Lung (tissue), 12 donors: Measurements from ENCODE around the gene ARHGEF19. TPM values are rescaled to one million over a fixed set of nuclear protein-coding genes. Genes with fewer than 3 reads are reported as not detected.
A peak's percentile ranks its signal among the peaks of the same experiment; 100 is the strongest.

Source experiments
- ATAC-seq: fragments of 200-7000 bp; cut with Tn5 transposase; one replicate; pipeline ENCODE4 v1.9.1; 2020; ENCODE audit warnings: moderate number of reproducible peaks; ENCODE audit not compliant: insufficient read depth, low FRiP score
- DNase-seq, 3 donors: peaks; one replicate each; pipeline ENCODE4 v3.0.0-alpha.2; 2013 to 2017
- H3K27ac ChIP-seq, 2 donors: one replicate each; pipeline ENCODE4 v1.5.1; 2013; ENCODE audit warnings: mild to moderate bottlenecking in 2 of 2, moderate library complexity in 2 of 2, control low read depth in 1 of 2, inconsistent platforms in 1 of 2, low read depth in 1 of 2, low read length in 1 of 2
- H3K27me3 ChIP-seq, 3 donors: one replicate each; pipeline ENCODE4 v1.5.1; 2013; ENCODE audit warnings: low read length in 2 of 3; ENCODE audit not compliant: control insufficient read depth in 3 of 3, insufficient read depth in 3 of 3
- H3K36me3 ChIP-seq, 4 donors: one replicate each; pipeline ENCODE4 v1.5.1; 2013; ENCODE audit warnings: low read length in 4 of 4, mild to moderate bottlenecking in 1 of 4, moderate library complexity in 1 of 4; ENCODE audit not compliant: control insufficient read depth in 4 of 4, insufficient read depth in 4 of 4
- H3K4me1 ChIP-seq, 5 donors: one replicate each; pipeline ENCODE4 v1.5.1; 2013; ENCODE audit warnings: low read length in 5 of 5, mild to moderate bottlenecking in 2 of 5, moderate library complexity in 1 of 5; ENCODE audit not compliant: control insufficient read depth in 5 of 5, insufficient read depth in 5 of 5
- H3K4me3 ChIP-seq: one replicate; pipeline ENCODE4 v1.5.1; 2013; ENCODE audit warnings: mild to moderate bottlenecking, control low read depth, moderate library complexity
- H3K9ac ChIP-seq, 2 donors: one replicate each; pipeline ENCODE4 v1.5.1; 2013; ENCODE audit warnings: low read length in 2 of 2, control low read depth in 1 of 2; ENCODE audit not compliant: insufficient read depth in 1 of 2
- H3K9me3 ChIP-seq, 4 donors: one replicate each; pipeline ENCODE4 v1.5.1; 2013; ENCODE audit warnings: low read length in 3 of 4, mild to moderate bottlenecking in 1 of 4, moderate library complexity in 1 of 4; ENCODE audit not compliant: control insufficient read depth in 4 of 4, insufficient read depth in 3 of 4
- CTCF ChIP-seq: IDR thresholded peaks from 2 replicates; pipeline ENCODE4 v1.5.1; 2012; ENCODE audit warnings: mild to moderate bottlenecking; ENCODE audit errors: control extremely low read depth, extremely low read depth
- WGBS, 2 donors: extraction: QIAGEN DNeasy Blood & Tissue Kit; methylation state at CpG; one replicate each; pipeline ENCODE4 v1.1.7; 2013; 5-methylcytosine and 5-hydroxymethylcytosine counted together
- polyA plus RNA-seq, 2 donors: library from polyadenylated mRNA; stranded (reverse); fragments of 200-250 nt; gene quantifications; one replicate each; pipeline ENCODE4 v1.2.1, GENCODE V29; 2013
- total RNA-seq, 2 donors: library from RNA; depleted of rRNA in 1 of 2; stranded (reverse); fragments of >200 nt in 1 of 2; gene quantifications; one replicate each; pipeline ENCODE4 v1.2.1, GENCODE V29; 2014 to 2021
- donor health status: control.
- donor health status: control.
- donor health status: Bipolar disorder and iron deficiency.
- donor health status: healthy.
- donor health status: DM: yes; HTN: yes; CAD: no.

The ARHGEF19 gene
- total and polyA plus RNA-seq, 4 donors, result 9.5 to 17.3 (median 14.8) TPM

- ATAC-seq, result no peak
Observed at GRCh38 chr1:16251381-16251780, 38.9 kb upstream of the ARHGEF19 start.

DNA sequence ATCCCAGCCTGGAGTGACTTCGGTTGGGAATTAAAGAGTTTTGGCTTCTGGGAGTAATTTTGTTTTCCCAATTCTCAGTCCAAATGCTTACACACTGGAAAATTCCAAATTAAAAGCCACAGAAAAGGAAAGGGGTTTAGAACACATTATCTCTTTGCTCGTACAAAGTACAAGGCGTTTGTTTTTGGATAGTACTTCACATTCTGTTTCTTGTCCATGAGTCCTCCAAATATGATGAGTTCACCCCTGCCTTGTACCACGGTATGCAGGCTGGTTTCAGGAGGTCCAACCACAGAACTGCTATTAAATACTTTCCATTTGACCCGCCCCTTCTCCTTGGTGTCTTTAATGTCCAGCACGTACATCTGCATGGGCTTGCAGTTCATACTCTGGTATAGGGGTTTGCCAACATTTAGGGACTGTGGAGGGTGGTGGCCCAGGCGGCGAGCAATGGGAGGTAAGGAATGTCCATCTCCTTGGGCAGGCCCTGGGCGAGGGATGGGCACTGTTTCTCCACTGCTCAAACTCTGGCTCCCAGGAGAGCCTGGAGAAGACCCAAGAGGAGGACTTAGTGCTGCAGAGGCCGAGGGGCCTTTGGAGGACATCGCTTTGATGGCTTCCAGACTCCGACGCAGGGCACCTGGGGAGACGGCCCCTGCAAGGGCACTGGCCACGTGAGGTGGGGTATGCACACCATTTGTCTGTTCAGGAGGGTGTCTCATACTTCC is 38.2 kb upstream of the ARHGEF19 start:
- no peaks in the 10 kb centered on the region for H3K27me3 ChIP-seq
- WGBS, 2 donors, result 87 to 91% methylated on average over 15 of the region's 15 CpGs
- H3K36me3 ChIP-seq, result peaks cover 21 to 28% (median 22%) of the 10 kb centered on the region in 4 donors
- ATAC-seq (no peak), DNase-seq (no peak)
- no peak for TF ChIP-seq CTCF
- H3K4me3 ChIP-seq, result no peak overlapping the region
- H3K27ac ChIP-seq, result peak overlapping the region in 1 of 2 donors; percentile 67
- peaks cover 8 to 36% (median 33%) of the 10 kb centered on the region in 5 donors for H3K4me1 ChIP-seq
- H3K9me3 ChIP-seq, result no peaks in the 10 kb centered on the region
- no peak overlapping the region for H3K9ac ChIP-seq

More at GRCh38 chr1:16251381-16251780, 38.9 kb upstream of the ARHGEF19 start:
- Histone ChIP-seq H3K9ac (no peak overlapping the region), H3K27me3 (no peaks in the 10 kb centered on the region), H3K27ac (peak overlapping the region in 1 of 2 donors; percentile 67), H3K4me3 (no peak overlapping the region), H3K4me1 (peaks cover 8 to 36% (median 33%) of the 10 kb centered on the region in 5 donors), H3K36me3 (peaks cover 23 to 35% (median 26%) of the 10 kb centered on the region in 4 donors), H3K9me3 (no peaks in the 10 kb centered on the region)
- no peak for TF ChIP-seq CTCF
- 88 to 97% methylated on average over 10 of the region's 10 CpGs for WGBS, 2 donors
- DNase-seq, result no peak

GRCh38 chr1:16249596-16250241 is 37.3 kb upstream of the ARHGEF19 start:
- peak overlapping the region in 1 of 2 donors; percentile 58 for H3K27ac ChIP-seq
- no peak overlapping the region for H3K4me3 ChIP-seq
- H3K27me3 ChIP-seq, result no peaks in the 10 kb centered on the region
- WGBS, 2 donors, result 13 to 19% methylated on average over 3 of the region's 3 CpGs
- H3K9ac ChIP-seq, result peak overlapping the region in 1 of 2 donors; percentile 30
- no peaks in the 10 kb centered on the region for H3K9me3 ChIP-seq
- no peak for TF ChIP-seq CTCF
- peak; percentile 74 to 95 (median 91) for DNase-seq
- no peak for ATAC-seq
- H3K36me3 ChIP-seq, result peaks cover 13 to 21% (median 18%) of the 10 kb centered on the region in 4 donors
- peaks cover 8 to 36% (median 33%) of the 10 kb centered on the region in 5 donors for H3K4me1 ChIP-seq
